Astrocyte of the hippocampus (primary cell): ENCODE data around the gene MTMR12.

Source experiments
- DNase-seq: peaks from one replicate; pipeline ENCODE4 v3.0.0; 2011; ENCODE audit warnings: low read depth, low spot score

Gene MTMR12, protein sequence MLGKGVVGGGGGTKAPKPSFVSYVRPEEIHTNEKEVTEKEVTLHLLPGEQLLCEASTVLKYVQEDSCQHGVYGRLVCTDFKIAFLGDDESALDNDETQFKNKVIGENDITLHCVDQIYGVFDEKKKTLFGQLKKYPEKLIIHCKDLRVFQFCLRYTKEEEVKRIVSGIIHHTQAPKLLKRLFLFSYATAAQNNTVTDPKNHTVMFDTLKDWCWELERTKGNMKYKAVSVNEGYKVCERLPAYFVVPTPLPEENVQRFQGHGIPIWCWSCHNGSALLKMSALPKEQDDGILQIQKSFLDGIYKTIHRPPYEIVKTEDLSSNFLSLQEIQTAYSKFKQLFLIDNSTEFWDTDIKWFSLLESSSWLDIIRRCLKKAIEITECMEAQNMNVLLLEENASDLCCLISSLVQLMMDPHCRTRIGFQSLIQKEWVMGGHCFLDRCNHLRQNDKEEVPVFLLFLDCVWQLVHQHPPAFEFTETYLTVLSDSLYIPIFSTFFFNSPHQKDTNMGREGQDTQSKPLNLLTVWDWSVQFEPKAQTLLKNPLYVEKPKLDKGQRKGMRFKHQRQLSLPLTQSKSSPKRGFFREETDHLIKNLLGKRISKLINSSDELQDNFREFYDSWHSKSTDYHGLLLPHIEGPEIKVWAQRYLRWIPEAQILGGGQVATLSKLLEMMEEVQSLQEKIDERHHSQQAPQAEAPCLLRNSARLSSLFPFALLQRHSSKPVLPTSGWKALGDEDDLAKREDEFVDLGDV

DNA sequence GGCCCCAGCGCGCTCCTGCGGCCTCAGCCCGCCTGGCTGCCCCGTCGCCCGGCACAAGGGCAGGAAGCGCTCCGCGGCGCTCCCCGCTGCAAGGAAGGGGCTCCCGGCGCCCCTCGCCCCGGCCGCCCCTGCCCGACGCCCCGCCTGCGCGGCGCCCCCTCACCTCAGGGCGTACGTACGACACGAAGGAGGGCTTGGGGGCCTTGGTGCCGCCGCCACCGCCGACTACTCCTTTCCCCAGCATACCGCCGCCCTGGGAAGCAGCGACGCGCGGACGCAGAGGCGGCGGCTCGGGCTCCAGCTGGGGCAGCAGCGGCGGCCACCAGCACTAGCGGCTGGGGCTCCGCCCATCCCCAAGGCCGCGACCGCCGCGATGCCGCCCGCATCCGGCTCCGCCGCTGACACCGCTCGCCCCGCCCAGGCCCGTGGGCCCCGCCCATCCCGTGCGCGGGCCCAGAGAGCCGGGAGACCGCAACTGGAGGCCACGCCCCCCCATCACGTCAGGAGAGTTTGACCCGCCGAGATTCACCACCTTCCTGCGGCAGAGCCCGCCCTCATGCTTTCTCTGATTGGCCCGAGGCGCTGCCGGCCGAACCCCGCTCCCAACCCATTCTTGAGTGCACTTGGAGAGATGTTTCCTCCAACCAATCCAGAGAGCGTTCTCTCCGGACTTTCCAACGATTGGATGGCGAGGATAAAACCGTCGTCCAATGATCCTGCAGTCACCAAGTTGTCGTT, at the start of gene MTMR12:
Gene MTMR12 (minus strand): TSS at position 345 of the 738 bp plus-strand sequence. CDS start 101 bp downstream, at position 244.
- peak; percentile 100 for DNase-seq

DNA sequence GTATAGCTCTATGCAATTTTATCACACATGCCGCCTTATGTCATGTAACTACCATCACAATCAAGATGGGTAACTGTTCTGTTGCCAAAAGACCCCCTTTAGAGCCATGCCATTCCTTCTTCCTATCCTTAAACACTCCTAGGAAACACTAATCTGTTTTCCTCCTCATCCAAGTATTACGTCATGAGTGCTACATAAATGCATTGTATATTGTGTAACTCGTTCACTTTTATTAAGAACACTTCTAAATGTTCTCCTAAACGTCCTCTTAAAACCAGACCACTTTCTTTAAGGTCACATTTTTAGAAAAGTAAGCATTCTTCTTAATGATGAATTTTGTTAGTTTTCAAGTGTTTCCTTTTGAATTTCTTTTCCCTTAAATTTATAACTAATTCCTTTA, 49.8 kb upstream of the MTMR12 start:
- no peak for DNase-seq

DNA sequence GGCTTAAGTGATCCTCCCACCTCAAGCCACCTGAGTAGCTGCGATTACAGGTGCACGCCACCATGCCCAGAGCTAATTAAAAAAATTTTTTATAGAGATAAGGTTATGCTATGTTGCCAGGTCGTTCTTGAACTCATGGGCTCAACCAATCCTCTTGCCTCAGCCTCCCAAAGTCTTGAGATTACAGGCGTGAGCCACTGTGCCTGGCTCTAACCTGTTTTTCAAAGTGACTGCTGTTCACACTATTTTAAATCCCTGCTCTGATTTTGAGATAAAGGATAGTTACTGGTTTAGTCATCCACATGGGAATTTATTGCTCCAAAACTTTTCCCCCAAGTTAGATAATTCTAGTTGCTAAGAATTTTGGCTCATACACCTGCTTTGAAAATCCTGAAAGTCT, 48.2 kb upstream of the MTMR12 start:
- DNase-seq: no peak

DNA sequence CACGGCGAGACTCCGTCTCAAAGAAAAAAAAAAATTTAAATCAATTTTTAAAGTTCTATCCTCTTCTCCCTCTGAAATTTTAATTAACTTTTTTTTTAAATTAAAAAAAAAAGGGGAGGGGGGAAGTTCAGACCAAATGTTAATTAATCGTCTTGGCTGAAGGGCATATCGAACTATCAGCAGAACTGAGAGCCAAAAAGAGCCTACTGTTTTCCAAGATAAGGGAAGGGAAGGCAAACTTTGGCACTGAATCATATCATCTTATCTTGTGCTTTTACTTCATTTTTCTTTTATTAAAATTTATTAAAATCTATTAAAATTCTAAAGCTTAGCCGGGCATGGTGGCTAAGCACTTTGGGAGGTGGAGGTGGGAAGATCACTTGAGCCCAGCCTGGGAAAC, 45.9 kb upstream of the MTMR12 start:
- DNase-seq: no peak

DNA sequence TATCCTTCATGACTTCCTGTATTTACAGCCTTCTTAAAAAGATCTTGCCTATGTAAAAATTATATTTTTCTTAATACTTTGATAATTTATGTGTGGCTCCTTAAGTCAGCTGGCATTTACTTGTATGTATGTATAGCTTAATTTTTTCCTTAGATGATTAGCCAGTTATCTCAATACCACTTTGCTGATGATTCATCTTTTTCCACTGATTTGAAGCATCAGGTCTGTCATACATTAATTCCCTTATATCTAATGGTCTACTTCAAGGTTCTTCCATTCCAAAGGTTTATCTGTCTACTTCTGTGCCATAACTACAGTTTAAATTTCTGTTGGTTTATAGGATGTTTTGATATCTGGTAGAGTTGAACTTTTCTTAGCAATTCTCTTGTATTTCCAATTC, 44.9 kb upstream of the MTMR12 start:
- DNase-seq: no peak

DNA sequence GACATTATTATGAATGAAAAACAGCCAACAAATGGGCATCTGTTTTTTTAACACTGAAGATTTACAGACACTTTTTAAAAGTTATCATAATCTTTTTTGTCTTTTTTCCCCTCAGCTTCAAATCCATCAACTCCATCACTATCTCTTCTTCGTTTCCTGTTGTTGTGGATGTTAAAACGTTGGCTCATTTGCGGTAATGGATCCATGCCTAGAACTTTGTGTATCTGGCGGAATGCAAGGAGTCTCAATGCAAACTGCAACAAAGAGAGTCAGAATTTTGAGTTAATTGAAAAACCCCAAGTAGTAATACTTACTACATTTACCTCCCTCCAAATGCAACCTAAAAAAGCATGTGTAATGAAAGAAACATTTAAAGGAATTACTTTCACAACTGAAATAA, 42.9 kb upstream of the MTMR12 start:
- DNase-seq: no peak

DNA sequence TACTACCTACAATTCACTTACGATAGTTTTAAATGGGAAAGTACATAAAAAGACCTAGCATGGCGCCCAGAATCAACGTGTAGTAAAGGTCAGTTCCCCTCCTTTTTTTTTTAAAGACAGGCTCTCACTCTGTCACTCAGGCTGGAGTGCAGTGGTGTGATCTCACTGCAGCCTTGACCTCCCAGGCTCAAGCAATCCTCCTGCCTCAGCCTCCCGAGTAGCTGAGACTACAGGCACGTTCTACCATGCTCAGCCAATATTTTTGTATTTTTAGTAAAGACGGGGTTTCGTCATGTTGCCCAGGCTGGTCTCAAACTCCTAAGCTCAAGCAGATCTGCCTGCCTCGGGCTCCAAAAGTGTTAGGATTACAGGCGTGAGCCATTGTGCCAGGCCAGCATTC, 40.7 kb upstream of the MTMR12 start:
- no peak for DNase-seq

DNA sequence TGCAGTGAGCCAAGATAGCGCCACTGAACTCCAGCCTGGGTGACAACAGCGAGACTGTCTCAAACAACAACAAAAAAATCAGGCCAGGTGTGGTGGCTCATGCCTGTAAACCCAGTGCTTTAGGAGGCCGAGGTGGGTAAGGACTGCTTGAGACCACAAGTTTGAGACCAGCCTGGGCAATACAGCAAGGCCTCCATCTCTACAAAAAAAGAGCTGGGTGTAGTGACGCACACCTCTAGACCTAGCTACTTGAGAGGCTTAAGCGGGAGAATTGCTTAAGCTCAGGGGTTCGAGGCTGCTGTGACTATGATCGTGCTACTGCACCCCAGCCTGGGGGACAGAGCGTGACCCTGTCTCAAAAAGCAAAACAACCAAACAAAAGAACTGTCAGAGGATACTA, 39.9 kb upstream of the MTMR12 start:
- no peak for DNase-seq

DNA sequence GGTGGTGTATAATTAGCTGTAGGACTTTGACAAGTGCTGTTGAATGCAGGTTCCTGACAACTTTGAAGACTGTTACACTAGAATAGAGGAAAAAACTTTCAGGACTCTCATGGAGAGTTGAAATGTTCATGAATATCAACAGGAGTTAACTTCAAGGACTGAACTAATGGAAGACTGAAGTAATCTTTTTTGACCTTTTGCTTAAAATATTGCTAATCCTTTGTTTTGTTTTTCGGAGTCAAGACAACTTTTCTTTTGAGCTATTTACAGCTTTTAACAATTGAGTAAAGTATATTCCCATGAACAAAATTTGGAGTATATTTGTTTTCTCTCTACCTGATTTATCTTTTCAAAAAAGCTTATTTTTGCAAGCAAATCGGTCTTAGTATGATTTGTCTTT, 34.1 kb upstream of the MTMR12 start:
- DNase-seq: no peak

DNA sequence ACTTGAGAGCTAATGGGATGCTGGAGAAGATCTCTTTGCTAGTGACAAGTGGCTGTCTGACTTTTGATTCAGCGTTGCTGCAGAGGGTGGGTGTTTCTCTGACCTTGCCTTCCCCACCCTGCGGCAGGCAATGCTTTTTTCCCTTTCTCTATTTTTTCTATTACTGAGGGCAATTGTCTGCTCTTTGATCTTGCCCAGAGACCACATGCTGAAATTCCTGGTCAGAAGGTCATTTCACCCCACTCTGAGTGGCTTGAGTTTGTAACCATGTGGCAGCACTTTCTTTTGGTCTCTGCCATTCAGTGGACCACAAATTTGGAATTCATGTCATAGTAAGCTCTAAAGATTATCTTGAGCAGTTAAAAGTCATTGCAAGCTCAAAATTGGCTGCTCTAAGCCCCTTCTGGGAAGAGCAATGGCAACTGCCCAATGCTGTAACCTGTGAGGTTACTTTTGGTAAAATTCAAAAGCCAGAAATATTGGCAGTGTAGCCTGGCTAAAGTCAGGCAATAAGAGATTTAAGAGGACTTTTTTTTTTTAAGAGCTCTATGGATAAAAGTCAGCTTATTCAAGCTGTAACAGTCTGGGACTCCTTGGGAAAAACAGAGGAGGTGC, 30.4 kb upstream of the MTMR12 start:
- DNase-seq: peak; percentile 41

DNA sequence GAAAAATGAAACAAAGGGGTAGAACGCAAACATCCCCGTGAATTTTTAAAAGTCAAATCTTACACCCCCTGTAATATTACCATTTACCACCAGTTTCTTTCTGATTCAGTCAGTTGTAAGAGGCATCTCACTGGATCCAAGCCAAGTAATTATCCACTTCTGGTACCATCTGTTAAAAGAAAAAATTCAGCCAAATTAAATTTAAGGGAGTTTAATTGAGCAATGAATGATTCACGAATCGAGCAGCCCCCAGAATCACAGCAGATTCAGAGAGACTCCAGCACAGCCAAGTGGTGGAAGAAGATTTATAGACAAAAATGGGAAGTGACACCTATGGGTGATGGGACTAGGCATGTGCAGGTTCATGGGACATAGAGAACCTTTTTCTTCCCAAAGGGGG, 29.9 kb upstream of the MTMR12 start:
- DNase-seq: no peak

DNA sequence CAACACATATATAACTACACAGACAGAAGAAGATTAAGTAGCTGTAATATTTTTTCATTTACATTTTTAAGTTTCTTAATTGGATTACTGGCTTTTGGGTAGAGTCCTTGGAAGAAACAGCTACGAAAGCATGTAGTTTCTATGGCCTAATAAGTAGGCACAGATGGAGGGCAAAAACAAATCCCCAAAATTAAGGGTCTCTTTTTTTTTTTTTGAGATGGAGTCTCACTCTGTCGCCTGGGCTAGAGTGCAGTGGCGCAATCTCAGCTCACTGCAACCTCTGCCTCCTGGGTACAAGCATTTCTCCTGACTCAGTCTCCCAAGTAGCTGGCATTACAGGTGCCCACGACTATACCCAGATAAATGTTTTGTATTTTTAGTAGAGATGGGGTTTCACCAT, 27.1 kb upstream of the MTMR12 start:
- DNase-seq: no peak

DNA sequence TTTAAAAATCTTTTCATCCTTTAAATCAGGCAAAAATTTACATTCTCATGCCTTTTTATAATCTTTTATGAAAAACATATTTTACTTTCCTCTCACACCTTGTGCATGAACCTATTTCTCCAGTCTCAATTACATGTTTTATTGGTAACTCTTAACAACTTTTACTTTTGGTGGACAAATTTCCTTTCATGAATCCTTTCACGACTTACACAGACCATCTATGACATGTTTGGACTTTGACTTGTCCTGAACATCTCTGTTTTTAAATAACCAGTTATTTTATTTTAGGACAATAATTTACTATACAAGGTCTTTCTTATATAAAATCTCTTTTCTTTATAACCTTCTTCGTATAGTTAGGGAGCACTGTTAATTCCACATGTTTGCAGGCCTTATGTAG, 26.5 kb upstream of the MTMR12 start:
- DNase-seq: peak; percentile 22

DNA sequence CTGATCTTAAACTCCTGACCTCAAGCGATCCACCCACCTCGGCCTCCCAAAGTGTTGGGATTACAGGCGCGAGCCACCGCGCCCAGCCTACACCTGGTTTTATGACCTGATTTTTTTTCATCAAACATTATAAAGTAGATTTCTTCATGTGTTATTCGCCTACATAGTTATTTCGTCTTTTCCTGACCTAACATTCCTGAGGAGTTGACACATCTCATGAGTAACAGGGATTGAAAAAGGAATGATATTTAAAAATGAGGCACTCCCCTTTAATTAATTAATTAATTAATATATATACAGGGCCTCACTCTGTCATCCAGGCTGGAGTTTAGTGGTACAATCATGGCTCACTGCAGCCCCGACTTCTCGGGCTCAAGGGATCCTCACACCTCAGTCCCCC, 20.2 kb upstream of the MTMR12 start:
- DNase-seq: no peak

DNA sequence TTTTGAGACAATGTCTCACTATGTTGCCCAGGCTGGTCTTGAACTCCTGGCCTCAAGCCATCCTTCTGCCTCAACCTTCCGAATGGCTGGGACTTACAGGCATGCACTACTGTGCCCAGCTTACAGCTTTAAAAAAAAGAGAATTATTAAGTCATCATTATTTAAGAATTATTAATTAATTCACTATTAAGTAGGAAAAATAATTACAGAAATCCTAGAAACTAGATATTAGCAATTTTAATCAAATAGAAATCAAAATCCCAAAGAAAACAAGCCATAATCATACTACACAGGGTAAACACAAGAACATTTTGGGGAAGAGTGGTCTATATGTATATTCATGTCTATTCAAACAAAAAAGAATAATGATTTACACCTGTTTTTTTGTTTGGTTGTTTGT, 19.6 kb upstream of the MTMR12 start:
- no peak for DNase-seq

DNA sequence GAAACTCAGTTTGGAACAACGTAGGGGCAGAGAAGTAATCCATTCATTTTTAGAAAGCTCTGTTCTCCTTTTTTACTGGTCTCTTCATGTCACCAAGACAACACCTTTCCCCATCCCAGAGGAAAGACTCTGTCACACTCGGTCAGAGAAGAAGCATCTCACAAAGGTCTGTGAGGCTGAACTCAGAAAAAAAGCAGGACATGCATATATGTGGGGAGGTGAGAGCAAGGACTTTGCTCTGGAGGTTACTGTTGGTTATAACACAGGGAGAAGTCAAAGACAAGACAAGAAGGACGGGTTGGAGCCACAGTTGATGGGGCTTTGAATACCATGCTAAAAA, 19.2 kb upstream of the MTMR12 start:
- DNase-seq: no peak

DNA sequence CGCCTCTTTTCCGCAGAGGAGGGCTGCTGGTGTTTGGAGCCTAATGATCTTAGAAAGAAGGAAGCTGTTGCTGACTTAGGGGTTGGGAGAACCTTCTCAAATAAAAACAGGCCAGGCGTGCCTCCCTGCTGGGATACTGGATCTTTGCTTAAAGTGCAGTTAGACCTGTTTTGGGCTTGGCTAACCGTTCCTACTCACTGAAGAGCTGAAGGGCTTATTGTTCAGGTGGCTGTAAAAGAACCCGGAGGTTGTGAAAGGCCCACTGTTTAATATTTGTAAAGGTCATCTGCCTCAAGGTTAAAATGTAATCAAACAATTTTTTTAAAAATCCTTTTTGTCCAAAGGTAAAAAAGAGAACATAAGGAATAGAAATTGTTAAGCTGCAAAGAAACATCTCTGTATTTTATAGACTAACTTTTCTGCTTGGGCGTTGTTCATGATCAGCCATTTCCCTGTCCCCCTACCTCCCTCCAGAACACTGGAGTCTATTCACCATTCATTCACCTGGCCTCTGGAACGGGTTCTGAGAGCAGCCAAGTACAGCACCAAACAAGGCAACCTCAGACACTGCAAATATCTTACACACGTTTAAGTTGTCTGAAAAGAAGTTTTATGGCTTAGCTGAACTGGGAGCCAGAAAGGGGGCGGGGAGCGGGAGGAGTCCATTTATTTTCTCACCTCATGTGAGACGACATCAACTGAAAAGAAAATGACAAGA, 18.6 kb upstream of the MTMR12 start:
- DNase-seq: no peak

DNA sequence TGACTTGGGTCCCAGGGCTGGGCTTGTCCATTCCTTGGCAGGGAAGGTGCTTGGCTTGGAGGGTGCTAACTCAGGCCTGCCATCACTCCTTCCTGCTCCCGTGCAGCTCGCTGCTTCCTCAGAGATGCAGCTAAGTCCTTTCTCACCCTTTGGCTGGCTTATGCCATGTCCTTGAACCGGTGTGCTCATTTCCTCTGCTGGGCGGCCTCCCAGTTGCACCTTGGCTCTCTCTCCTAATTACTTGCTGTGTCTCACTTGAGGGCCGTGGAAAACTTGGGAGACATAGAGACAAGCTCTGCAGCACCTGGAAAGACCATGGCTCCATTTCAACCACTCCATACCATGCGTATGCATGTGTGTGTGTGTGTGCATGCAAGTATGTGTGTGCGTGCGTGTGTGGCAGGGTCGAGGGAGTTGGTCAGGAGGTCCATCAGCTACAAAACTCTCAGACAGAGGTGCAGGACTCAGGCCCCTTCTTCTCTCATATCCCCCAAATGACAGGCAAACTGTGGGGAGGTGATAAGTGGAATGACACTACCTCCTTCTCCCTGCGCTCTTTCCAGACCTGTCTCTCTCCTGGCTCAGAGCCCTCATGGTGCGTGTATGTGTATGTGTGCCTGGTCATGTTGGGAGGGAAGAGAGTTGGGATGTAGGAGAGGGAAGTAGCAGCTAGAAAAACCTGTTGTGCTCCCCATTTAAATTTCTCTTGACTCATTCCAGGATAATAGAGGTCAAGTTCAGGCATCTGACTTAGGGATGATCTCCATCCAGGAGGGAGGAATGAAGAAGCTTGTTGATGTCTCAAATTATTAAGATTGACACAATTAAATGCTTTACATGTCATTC, 17.6 kb upstream of the MTMR12 start:
- no peak for DNase-seq

DNA sequence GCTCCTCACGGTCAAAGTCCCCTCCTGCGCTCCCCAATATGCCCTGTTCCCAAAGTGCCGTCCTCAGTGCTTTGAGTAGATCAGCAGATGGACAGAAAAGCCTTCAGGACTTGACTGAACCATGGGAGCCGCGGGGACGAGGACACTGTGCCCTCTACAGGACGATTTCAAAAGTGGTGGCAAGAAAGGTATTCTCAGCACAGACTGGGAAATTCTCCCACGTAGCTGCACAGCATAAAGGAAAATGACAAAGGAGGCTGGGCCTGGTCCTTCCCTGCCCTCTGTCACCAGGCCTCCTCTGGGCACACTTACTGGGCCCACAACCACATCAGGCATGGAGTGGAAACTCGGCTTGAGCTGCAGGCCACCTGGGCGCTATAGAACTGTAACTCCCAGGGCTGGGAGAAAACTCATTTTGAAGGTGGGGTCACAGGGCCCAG, 16.7 kb upstream of the MTMR12 start:
- DNase-seq: peak; percentile 75

DNA sequence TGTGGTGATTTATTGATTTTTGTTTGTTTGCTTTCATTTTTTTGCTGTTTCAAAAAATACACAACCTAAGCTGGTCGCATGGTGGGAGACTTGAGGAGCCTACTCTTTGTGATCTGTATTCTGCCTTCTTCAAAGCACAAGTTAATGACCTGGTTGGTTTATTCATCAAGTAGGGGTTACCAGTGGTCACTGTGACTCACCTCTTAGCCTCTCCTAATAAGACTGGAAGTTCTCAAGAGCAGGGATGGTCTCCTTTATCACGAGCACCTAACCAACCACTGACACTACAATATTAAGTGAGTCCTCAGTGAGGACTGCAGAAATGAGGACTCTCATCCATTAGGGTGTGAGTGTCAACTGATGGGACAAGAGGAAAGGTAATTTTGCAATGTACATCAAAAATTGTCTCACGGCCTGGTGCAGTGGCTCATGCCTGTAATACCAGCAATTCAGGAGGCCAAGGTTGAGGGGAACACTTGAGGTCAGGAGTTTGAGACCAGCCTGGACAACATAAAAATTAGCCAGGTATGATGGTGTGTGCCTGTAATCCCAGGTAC, 13.6 kb upstream of the MTMR12 start:
- peak; percentile 10 for DNase-seq
